CD1c-positive myeloid dendritic cell (primary cell): Measurements from ENCODE around the gene ILRUN.
"Not testable (repeated sequence)": the region's sequence is repeated elsewhere in the genome, so short reads cannot be mapped to it uniquely, and the experiment has no call there.

Experiments used
- DNase-seq: peaks from one replicate; pipeline ENCODE4 v3.0.0-alpha.2; 2016; ENCODE audit errors: extremely low spot score

ILRUN gene

DNA sequence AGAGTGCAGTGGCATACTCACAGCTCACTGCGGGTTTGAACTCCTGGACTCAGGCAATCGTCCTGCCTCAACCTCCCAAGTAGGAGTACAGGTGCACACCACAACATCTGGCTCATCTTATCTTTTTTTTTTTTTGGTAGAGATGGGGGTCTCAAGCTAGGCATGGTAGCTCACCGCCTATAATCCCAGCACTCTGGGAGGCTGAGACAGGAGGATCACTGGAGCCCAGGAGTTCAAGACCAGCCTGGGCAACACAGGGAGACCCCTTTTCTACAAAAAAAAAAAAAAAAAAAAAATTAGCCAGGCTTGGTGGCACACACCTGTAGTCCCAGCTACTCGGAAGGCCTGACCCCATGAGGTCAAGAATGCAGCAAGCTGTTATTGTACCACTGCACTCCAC is 31.5 kb downstream of the ILRUN start:
- DNase-seq = no peak

DNA sequence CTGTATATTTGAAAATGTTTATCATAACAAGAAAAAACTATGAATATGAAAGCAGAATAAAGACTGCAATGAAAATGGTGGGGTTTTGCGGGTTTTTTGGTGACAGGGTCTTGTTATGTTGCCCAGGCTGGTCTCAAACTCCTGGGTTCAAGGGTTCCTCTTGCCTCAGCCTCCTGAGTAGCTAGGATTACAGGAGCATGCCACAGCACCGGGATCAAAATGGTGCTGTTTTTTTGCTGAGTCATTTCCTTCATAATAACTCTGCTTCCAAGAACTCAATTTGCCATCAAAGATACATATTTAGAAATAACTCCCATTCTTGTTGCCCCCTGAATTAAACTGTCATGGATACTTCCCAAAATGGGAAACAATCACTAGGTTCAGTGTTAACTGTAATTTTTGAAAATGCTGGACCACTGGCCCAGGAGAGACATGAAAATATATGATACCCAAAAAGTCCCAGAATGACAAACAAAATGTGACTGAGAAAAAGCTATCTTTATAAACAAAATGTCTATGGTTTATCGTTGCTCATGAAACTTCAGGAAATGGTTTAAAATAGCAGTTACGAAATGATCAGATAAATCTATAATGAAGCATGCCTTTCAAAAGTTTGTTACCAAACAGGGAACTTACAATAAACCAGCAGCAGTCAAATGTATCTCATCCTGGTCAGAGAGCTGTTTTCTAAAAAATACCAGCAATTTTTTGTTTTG is 32.2 kb downstream of the ILRUN start:
- peak; percentile 57 for DNase-seq

DNA sequence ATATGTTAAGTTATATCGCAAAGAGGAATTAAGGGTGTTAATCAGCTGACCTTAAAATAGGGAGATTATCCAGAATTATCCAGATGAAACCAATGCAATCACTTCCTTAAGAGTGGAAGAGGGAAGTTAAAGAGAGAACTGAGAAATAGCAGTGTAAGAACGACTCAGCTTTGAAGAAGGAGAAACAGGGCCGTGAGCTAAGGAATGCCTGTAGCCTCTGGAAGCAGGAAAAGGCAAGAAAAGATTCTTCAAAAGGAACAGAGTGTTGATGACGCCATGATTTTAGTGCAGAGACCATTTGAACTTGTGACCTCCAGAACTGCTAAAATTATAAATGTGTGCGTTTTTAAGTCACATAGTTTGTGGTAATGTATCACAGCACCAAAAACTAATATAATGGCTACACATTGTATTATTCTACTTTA is 32.7 kb downstream of the ILRUN start:
- DNase-seq = peak; percentile 92

DNA sequence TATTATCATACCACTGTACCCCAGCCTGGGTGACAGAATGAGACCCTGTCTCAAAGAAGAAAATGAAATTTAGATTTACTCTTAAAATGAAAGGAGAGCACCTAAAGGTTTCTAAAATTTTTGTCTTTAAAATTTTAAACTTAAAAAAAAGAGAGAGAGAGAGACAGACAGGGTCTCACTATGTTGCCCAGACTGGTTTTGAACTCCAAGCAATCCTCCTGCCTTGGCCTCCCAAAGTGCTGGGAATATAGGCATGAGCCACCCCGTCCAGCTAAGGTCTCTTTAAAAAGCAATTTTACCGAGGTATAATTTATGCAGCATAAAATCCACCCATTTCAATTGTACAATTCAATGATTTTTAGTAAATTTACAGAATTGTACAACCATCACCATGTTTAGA is 33.2 kb downstream of the ILRUN start:
- no peak for DNase-seq

DNA sequence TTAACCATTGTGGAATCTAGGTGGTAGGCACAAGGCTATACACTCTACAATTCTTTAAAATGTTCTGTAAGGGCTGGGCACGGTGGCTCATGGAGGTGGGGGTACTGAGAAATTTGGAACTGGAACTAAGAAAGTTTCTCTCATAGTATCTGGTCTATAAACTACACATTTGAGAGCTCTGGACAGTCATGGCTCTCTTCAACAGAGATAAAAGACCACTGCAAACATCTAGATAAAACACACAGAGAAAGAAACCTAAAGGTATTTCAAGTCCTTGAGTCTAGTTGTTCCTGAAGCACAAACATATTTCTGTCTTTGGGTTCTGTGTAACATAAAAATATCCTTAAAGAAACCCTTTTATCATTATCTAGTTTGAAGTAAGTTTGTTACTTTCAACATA is 35.2 kb downstream of the ILRUN start:
- no peak for DNase-seq

DNA sequence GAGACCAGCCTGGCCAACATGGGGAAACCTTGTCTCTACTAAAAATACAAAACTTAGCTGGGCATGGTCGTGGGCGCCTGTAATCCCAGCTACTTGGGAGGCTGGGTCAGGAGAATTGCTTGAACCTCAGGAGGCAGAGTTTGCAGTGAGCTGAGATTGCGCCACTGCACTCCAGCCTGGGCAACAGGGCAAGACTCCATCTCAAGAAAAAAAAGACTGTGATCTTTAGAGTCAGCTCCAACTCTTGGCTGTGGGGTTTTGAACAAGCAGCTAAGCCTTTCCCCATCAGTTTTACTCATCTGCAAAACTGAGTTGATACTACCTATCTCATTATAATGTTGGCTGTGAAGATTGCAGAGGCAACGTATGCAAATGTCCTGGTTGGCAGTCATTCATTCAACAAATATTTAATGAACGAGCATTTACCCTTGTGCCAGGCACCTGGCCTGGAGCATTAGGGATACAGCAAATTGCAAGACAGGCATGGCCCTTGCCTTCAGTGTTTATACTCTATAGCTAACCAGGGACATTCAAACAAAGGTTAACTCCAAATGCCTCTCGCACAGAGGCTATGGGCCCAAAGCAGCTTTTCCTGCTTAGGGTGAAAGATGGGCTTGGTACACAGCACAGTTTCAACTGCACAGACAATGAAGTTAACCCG is 37.8 kb downstream of the ILRUN start:
- DNase-seq = no peak

DNA sequence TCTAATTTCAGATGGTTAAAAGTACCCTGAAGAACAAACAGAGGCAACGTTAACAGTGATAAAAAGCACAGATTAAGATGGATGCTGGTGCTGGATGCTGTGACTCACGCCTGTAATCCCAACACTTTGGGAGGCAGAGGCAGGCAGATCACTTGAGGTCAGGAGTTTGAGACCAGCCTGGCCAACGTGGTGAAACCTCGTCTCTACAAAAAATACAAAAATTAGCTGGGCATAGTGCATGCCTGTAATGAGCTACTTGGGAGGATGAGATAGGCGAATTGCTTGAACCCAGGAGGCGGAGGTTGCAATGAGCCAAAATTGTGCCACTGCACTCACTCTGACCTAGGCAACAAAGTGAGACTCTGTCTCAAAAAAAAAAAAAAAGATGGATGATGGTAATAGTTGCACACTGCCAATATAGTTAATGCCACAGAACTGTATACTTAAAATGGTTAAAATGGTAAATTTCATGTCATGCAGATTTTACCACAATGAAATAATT is 38.5 kb downstream of the ILRUN start:
- DNase-seq = not testable (repeated sequence)

DNA sequence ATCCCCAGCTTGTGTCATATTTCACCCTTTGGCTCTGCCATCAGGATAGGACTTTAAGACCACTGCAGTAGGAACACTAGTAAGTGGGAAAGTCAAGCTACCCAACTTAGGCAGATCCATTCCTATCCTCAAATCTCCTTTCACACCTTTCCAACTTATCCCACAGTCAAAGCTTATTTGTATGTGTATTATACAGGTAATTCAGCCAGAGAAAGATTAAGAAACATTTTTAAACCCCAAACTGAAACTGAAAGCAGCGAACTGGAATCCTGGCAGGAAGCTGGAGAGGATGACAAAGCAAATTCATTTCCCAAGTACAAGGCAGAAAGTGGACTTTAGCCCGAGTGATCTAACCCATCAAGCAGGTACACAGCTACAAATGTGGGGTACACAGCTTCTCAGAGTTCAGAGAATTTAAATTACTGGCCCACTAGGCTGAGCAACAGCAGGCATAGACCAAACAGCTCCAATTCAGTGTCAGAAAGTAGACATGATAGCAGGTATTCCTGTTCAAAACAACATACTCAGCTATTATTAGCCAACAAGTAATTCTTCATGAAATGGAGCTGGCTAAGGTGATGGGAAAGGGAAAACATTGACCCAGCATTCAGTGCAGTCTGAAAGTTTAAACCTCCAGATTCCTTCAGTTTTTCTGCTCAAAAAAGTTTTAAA is 39.1 kb downstream of the ILRUN start:
- DNase-seq = peak; percentile 65

DNA sequence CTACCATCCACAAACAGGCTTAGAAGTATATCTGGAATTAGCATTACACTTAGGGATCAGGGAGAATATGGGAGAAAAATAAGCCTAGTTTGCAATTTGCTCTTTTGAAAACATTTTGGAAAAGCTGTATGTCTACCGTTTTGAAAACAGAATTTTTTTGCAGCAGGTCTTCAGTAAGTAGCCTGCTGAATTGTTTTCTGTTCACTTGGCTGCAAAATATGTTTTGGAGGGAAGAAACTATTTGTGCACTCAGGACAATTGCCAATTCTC is 39.6 kb downstream of the ILRUN start:
- DNase-seq = no peak

DNA sequence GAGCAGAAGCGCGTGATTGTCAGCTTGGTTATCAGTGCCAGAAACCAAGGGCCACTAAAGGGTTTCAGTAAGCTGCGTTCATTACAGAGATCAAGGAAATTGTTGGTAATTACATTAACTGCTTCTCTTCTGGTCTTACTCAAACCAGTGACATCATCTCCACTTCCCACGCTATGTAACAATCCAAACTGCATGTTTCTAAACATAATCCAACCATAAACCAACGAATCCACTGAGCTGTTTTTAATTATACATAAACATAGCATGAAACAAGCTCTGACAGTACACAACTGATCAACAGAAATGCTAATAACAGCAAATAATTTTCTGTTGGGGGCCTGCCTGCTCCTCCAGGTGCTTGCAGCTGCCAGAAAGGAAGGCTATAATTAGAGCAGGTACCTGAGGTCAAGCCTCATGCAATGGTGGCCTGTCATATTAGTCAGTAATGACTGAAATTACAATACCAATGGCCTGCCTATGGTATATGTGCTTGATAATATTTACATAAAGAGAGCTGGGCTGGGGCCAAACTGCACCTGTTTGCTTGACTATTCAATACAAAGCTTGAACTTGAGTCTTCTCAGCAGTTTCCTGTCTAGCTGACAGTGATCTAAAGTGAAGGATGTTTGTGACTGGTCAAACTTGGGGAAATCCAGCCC is 40.1 kb downstream of the ILRUN start:
- peak; percentile 79 for DNase-seq

DNA sequence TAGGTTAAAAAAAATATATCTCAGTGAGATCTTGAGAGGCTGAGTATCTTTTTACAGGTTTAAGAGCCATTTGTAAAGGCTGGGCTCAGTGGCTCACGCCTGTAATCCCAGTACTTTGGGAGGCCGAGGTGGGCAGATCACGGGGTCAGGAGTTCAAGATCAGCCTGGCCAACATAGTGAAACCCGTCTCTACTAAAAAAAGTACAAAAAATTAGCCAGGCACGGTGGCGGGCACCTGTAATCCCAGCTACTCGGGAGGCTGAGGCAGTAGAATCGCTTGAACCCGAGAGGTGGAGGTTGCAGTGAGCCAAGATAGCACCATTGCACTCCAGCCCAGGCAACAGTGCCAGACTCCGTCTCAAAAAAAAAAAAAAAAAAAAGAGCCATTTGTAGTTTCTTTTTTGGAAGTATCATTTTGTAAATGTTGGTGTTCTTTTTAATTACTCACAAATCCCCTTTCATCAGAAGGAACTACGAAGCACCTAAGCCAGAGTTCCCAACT is 40.6 kb downstream of the ILRUN start:
- not testable (repeated sequence) for DNase-seq

DNA sequence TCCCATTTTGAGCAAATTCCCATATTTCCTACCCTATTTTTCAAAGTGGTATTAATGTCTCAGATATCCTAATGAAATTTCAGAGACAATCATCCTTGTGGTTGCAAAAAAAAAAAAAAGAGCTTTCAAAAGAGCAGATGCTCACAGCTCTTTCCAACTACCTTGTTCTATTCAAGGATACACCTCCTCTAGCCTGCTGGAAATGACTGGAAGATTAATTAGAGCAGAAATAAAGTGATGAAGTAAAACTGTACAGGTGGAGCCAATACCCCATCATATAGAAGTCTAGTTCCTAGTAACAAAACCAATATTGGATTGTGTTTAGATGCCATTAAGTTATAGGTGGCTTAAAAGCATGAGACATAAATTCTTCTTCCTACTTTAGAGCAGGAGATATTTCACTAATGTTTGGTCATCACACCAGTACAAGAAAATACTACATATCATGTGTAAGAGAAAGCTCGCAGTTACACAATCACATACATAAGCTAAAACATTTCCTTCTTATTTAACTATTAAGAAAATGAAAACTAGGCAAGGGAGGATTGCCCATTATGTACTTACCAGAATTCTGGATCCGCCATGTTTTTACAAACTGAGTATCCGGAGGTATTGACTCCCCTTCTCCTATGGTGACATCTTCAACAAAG is 42.4 kb downstream of the ILRUN start:
- DNase-seq = no peak

DNA sequence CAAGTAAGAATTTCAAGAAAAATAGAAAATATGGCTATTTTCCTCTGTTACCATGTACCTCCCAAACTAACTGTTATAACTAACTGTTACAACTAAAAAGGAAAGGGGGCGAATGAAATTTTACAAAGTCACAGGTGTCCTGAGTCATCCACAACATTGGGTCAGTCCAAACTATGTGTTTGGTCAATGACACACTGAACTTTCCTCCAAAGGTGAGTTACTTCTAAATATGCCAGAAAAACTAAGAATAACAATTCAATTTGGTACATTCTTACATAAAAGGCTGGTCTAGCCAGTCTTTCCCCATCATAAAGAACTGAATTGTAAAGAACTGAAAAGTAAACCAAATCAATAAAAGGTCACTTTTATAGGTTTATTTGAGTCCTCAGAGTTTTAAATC is 44.3 kb downstream of the ILRUN start:
- DNase-seq = no peak

DNA sequence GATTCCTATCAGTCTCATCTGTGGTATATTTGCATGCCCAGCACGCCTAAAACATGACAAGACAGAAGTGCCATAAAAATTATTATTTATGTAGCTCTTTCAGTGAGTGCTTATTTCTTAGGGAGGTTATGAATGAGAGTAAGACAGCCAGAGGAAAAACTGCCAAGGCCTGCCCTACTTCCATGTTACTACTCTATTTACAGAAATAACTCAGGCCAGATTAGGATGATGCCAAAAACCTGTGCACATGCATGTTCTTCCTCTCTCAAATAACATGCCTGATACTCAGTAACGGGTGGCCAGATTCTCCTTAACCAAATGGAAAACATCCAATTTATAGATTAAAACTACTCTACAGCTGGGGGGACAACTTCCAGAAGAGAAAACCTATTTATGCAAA is 45.7 kb downstream of the ILRUN start:
- no peak for DNase-seq

DNA sequence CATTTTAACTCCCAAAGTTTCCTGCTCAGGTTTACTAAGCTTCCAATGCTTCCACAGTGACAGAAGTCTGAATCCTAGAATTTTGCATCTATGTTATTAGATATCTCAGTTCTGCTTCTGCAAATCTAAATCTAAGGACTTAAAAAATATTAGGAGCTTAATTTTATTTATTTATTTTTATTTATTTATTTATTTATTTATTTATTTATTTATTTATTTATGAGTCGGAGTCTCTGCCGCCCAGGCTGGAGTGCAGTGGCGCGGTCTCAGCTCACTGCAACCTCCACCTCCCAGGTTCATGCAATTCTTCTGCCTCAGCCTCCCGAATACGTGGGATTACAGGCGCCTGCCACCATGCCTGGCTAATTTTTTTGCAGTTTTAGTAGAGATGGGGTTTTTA is 46.3 kb downstream of the ILRUN start:
- not testable (repeated sequence) for DNase-seq

DNA sequence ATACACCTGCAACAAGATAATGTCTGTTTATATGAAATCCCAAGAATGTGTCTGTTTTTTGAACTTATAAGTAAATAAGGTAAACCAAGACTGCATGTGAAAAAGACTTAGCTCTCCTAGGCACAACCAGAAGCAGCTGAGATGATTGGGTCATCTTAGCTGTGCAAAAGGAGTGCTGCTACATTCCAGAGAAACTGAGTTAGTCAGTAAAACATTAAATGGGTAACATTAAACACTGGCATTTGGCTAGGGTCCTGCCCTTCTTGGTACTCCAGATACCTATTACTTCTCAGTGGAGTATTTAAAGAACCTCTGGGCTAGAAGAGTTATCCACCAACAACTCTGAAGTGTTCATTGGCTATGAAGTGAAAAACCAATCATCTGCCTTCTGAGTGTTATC is 47.8 kb downstream of the ILRUN start:
- no peak for DNase-seq
